Measurements from ENCODE around the gene RRP36.
"Not testable (repeated sequence)": the region's sequence is repeated elsewhere in the genome, so short reads cannot be mapped to it uniquely, and the experiment has no call there.

RRP36 gene

GRCh38 chr6:43021270-43022047 is at the start of gene RRP36:
TSS of gene RRP36 (plus strand) at chr6:43021623. CDS start at chr6:43021655, 32 bp downstream.
- DNase-seq, result peak; percentile 84 to 85

GRCh38 chr6:42971746-42972327 is 49.6 kb upstream of the RRP36 start:
- DNase-seq, result no peak

- no peak for DNase-seq
Measured at GRCh38 chr6:42973926-42974325, 47.5 kb upstream of the RRP36 start.

GRCh38 chr6:42974919-42975505 is 46.4 kb upstream of the RRP36 start:
- no peak for DNase-seq

GRCh38 chr6:42978487-42978838 is 43.0 kb upstream of the RRP36 start:
- peak in 1 of 2 experiments; percentile 53 for DNase-seq

- DNase-seq, result peak; percentile 95 to 96
Measured at GRCh38 chr6:42978839-42979522, 42.4 kb upstream of the RRP36 start, which contains the start of gene PEX6. TSS of gene PEX6 (minus strand) at chr6:42979181. CDS start at chr6:42979150, 31 bp downstream.

- DNase-seq, result no peak
Measured at GRCh38 chr6:42979523-42980177, 41.8 kb upstream of the RRP36 start.

- DNase-seq, result no peak
Measured at GRCh38 chr6:42981836-42982235, 39.6 kb upstream of the RRP36 start.

GRCh38 chr6:42984001-42984923 is 37.2 kb upstream of the RRP36 start, which contains the start of gene PPP2R5D:
TSS of gene PPP2R5D (plus strand) at chr6:42984570. CDS start at chr6:42984678, 108 bp downstream.
- DNase-seq, result peak; percentile 98

GRCh38 chr6:42984924-42985475 is 36.4 kb upstream of the RRP36 start:
- DNase-seq, result peak; percentile 51

- no peak for DNase-seq
Measured at GRCh38 chr6:42987533-42988451, 33.6 kb upstream of the RRP36 start.

- DNase-seq, result no peak
Measured at GRCh38 chr6:42988486-42989020, 32.9 kb upstream of the RRP36 start.

GRCh38 chr6:42989923-42990322 is 31.5 kb upstream of the RRP36 start:
- no peak for DNase-seq

GRCh38 chr6:42993445-42993844 is 28.0 kb upstream of the RRP36 start:
- no peak for DNase-seq

- no peak for DNase-seq
Measured at GRCh38 chr6:42996513-42996912, 24.9 kb upstream of the RRP36 start.

GRCh38 chr6:42998205-42998604 is 23.2 kb upstream of the RRP36 start:
- not testable (repeated sequence) for DNase-seq

- DNase-seq, result no peak
Measured at GRCh38 chr6:43001843-43002242, 19.6 kb upstream of the RRP36 start.

GRCh38 chr6:43005844-43006243 is 15.6 kb upstream of the RRP36 start:
- no peak for DNase-seq

GRCh38 chr6:43006251-43006650 is 15.2 kb upstream of the RRP36 start:
- DNase-seq, result no peak

- no peak for DNase-seq
Measured at GRCh38 chr6:43007126-43007525, 14.3 kb upstream of the RRP36 start.
